ENCODE results near the gene KLF12.

Gene KLF12

GRCh38 chr13:74135326-74136083 is 1.3 kb upstream of the KLF12 start:
- TF ChIP-seq ZFX (IDR thresholded peaks at IDR 0.05) (no peak), CTCF (conservative IDR thresholded peaks at IDR 0.05) (no peak)
- peak overlapping the region; percentile 49 for H3K27ac ChIP-seq

GRCh38 chr13:74134777-74135325 is 647 bp upstream of the KLF12 start:
- no peak for TF ChIP-seq CTCF (conservative IDR thresholded peaks at IDR 0.05)
- no peak for TF ChIP-seq ZFX (IDR thresholded peaks at IDR 0.05)
- peak overlapping the region; percentile 49 for H3K27ac ChIP-seq

GRCh38 chr13:74133657-74134201 is 475 bp downstream of the KLF12 start:
- H3K27ac ChIP-seq, result no peak overlapping the region
- TF ChIP-seq ZFX (IDR thresholded peaks at IDR 0.05) (no peak), CTCF (conservative IDR thresholded peaks at IDR 0.05) (no peak)

- TF ChIP-seq CTCF (conservative IDR thresholded peaks at IDR 0.05), result no peak
- no peak for TF ChIP-seq ZFX (IDR thresholded peaks at IDR 0.05)
- H3K27ac ChIP-seq, result no peak overlapping the region
Measured at GRCh38 chr13:74132776-74133656, 1.2 kb downstream of the KLF12 start.

GRCh38 chr13:74132152-74132775 is 1.9 kb downstream of the KLF12 start:
- H3K27ac ChIP-seq, result no peak overlapping the region
- no peak for TF ChIP-seq CTCF (conservative IDR thresholded peaks at IDR 0.05)
- no peak for TF ChIP-seq ZFX (IDR thresholded peaks at IDR 0.05)

- no peak for TF ChIP-seq ZFX (IDR thresholded peaks at IDR 0.05)
- no peak for TF ChIP-seq CTCF (conservative IDR thresholded peaks at IDR 0.05)
Measured at GRCh38 chr13:74131227-74131626, 3.0 kb downstream of the KLF12 start.

More at GRCh38 chr13:74131227-74131626, 3.0 kb downstream of the KLF12 start:
- H3K27ac ChIP-seq, result no peak overlapping the region
